Mesenteric fat pad (tissue), 1 donor: ENCODE results near the gene ADAMTSL2. TPM values are rescaled to one million over a fixed set of nuclear protein-coding genes. Genes with fewer than 3 reads are reported as not detected.

Experiments used
- DNase-seq: peaks from one replicate; pipeline ENCODE4 v3.0.0-alpha.2; 2020; ENCODE audit warnings: low spot score
- long read RNA-seq: library from polyadenylated mRNA; unstranded; transcript quantifications from one replicate; pipeline ENCODE4 v2.0.0, GENCODE V29; 2020
- total RNA-seq: library from RNA; stranded (reverse); fragmentation: NEBNext Ultra II Directional; extraction: Animal tissue kit (Norgen Biotek cat#: 25700); gene quantifications from one replicate; pipeline ENCODE4 v1.2.1, GENCODE V29; 2021
- donor health status: DM: yes; HTN: yes; CAD: no.

The ADAMTSL2 gene
- total RNA-seq: 2.5 TPM
- long read RNA-seq, partial matches to known transcripts: 5 of 8 reads
- long read RNA-seq, other reads (novel, unspliced or antisense): 3 of 8 reads

- peak; percentile 92 for DNase-seq
These were observed at the start of gene ADAMTSL2 for GRCh38 chr9:133534346-133535291. Gene ADAMTSL2 (plus strand): TSS chr9:133534704. CDS start chr9:133536713, 2,009 bp downstream.

DNA sequence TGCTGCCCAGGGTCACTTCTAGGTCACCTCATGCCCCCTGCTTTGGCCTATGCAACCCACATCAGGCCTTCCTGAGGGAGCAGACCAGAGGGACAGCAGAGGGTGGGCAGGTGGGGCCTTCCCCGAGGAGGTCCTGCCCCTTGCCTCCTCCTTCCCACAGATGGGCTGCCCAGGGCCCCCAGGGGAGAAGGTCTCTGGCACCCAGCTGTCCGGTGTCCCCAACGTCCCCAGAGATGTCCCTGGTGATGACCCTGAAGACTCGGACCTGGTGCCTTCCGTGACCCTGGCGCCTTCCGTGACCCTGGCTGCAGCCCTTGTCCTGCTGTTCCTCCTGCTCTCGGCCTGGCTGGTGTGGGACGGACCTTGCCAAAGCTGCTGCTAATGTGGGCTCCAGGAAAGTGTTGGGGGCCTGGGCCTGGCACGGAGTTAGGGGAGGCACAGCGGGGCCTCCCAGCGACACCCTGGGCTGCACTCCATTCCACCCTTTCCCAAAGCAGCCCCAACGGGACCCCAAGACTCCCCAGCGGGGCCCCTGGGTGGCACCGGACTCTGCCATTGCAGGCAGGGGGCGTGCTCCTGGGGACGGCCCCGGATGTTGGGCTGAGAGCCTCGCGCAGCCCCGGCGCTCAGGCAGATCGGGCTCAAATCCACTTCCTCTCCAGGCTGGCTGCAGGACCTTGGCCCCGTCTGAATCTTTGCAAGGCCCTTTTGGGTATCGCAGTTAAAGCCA is 48.8 kb upstream of the ADAMTSL2 start:
- no peak for DNase-seq

DNA sequence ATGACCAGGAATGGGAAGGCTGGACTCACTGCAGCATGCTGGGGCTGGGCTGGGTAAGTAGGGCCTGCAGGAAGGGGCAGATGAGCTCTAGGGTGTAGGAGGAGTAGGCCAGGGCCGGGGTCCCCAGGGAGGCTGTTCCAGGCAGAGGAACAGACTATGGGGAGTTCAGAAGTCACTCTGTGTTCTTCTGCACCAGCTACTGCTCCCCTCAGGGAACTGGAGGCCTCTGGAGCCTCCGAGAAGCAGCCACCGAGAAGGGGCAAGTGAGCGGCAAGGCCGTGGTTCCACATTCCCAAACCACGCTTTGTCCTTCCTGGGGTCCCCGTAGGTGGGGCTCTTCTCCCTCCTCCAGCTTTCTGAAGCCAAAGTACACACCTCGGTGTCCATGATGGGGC is 47.2 kb upstream of the ADAMTSL2 start:
- no peak for DNase-seq

DNA sequence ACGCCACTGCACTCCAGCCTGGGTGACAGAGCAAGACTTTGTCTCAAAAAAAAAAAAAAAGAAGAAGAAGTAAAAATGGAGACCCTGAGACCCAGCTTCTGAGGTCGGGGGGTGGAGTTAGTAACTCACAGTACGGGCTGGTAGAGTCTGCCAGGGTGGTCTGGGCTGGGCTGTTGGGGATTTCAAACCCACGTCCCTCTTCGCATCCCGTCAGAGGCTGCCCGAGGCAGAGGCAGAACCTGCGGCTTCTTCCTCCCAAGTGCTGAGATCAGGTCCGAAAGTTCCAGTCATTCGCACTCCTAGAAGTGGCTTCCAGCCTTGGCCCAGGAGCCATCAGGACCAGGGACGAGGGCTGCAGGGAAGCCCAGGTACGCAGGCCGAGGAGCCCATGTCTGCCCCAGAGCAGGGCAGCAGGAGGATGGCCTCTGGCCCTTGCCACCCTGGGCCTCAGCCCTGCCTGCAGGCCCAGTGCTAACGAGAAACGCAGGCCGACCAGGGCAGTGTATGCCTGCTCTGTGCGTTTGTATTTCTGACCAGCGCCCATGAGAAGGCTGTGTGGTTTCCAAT is 45.7 kb upstream of the ADAMTSL2 start:
- DNase-seq: no peak

DNA sequence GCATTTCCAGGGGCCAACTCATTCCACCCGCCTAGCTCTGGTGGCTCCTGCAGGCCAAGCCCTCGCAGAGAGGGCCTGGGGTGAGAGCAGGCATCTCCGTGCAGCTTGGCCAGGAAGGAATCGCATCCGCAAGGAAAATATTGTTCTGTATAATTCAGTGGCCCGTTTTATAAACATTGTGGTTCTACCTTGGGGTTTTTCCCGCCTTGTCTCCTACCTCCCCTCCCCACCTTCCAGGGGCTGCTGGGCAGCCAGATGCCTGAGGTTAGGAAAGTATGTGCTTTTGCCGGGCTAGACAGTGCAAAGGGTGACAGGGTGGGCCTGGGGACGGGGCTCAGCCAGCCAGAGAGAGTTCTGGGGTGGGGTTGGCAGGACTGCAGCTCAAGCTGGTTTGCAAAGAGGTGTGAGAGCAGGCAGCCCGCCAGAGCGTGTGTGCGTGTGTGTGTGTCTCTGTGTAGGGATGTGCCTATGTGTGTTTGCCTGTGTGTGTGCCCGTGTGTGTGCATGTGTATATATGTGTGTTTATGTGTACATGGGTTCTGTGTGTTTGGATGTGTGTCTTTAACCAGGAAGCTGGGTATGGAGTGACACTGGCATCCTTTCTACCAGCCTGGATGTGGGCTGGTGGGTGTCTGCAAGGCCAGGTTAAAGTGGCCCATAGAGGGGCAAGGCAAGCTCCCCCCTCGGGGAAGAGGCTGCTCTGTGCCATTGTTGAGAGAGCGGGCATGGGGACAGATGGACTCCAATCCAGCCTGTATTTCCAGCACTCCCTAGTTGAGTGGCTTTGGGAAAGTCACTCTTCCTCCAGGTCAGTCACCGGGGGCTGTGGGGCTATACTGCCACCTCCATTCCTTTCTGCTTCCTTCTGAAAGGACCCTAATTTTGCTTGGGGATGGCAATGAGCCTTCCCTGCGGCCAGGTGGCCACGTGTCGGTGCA is 45.0 kb upstream of the ADAMTSL2 start:
- DNase-seq: no peak

DNA sequence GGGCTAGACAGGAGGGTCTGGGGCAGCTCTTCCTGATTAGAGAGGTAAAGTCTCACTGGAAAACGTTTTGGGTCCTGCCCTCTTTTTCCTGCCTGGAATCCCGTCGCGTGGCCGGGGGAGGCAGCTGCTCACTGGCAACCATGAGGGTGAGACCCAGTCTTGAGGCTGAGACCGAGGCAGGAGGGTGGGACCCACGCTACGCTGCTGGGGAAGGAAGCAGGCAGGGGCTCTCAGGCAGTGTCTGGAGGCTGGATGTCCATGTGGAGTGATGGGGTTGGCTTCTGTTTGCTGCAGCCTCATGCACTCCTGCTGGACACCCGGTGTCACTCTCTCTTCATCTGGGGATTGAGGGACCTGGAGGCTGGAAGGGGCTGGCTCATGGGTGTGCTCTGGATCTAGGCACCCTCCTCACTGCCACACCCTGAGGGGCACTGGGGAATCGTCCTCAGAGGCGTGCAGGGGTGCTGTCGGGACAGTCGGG is 44.3 kb upstream of the ADAMTSL2 start:
- no peak for DNase-seq

DNA sequence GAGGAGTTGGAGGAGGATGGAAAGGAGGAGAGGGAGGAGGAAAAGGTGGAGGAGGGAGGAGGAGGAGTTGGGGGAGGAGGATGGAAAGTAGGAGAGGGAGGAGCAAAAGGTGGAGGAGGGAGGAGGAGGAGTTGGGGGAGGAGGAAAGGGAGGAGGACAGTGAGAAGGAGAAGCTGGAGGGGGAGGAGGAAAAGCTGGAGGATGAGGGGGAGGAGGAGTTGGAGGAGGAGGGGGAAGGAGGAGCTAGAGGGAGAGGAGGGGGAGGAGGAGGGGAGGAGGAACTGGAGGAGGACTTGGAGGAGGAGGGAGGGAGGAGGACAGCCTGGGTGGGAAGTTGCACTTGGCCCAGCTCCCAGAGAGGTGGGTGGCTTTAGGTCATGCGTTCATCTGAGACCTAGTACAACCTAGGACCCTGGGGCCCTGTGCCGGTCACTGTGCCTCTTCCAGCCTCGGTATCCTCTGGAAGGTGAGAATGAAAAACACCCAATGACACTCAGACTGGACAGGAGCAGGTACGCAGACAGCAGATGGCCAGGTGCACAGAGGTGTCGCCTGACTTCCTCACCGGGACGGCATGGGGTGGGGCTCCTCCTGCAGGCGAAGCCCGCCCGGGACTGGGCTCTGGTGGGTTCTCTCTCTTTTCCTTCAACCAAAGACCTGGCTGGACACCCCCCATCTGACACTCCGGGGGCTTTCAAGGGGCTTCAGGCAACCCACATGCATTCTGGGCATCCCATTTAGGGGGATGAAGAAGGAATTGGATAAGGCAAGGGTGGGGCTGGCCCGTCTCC is 43.4 kb upstream of the ADAMTSL2 start:
- no peak for DNase-seq

- DNase-seq: no peak
These were observed 42.9 kb upstream of the ADAMTSL2 start for GRCh38 chr9:133491656-133491925.

- DNase-seq: no peak
These were observed 42.2 kb upstream of the ADAMTSL2 start for GRCh38 chr9:133492061-133493021.

GRCh38 chr9:133493428-133493827 is 41.1 kb upstream of the ADAMTSL2 start:
- DNase-seq: no peak

- no peak for DNase-seq
These were observed 40.5 kb upstream of the ADAMTSL2 start for GRCh38 chr9:133493845-133494540.

DNA sequence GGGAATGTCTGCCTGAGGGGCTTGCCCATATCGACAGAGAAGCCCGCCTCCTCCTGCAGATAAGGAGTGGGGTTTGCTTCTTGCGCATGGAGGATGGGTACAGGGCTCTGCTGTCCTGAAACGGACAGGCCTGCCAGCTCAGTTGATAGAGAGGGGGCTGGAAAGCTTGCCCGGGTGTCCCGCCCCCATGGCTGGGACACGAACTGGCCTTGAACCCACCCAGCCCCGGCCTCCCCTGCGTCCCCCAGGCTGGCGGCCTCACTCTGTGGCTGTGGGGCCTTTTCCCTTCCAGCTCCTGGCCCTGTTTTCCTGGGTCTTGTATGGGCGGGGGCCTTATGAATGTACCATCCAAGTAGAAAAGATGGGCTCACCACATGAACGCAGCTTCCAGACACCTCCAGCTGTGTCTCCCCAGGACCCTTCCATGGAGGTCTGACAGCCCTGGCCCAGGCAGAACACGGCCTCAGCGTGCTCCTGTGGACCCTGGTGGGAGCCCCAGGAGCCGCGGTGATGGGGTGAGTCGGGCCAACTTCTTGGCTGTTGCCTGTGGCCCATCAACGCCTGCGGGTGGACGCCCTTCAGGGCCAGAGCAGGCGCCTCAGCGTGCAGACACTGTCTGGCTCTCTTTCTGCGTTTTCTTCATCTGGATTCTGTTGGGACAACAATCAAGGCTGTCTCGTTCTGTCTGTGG is 39.7 kb upstream of the ADAMTSL2 start:
- no peak for DNase-seq

DNA sequence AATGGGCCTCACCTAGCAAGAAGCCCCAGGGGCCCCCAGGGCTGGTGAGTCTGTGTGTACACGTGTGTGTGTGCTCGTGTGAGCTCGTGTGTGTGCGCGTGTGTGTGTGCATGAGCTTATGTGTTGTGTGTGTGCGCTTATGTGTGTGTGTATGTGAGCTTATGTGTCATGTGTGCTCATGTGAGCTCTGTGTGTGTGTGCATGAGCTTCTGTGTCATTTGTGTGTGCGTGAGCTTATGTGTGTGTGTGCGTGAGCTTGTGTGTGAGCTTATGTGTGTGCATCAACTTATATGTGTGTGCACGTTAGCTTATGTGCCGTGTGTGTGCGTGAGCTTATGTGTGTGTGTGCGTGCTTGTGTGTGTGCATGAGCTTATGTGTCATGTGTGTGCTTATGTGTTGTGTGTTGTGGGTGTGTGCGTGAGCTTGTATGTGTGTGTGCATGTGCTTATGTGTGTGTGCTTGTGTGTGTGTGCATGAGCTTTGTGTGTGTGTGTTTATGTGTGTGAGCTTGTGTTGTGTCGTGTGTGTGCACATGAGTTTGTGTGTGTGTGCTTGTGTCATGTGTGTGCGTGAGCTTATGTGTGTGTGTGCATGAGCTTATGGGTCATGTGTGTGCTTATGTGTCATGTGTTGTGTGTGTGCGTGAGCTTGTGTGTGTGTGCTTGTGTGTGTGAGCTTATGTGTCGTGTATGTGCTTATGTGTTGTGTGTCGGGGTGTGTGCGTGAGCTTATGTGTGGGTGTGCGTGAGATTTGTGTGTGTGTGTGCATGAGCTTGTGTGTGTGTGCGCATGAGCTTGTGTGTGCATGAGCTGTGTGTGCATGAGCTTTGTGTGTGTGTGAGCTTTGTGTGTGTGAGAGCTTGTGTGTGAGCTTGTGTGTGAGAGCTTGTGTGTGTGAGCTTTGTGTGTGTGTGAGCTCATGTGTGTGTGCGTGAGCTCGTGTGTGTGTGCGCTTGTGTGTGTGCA is 38.9 kb upstream of the ADAMTSL2 start:
- no peak for DNase-seq

DNA sequence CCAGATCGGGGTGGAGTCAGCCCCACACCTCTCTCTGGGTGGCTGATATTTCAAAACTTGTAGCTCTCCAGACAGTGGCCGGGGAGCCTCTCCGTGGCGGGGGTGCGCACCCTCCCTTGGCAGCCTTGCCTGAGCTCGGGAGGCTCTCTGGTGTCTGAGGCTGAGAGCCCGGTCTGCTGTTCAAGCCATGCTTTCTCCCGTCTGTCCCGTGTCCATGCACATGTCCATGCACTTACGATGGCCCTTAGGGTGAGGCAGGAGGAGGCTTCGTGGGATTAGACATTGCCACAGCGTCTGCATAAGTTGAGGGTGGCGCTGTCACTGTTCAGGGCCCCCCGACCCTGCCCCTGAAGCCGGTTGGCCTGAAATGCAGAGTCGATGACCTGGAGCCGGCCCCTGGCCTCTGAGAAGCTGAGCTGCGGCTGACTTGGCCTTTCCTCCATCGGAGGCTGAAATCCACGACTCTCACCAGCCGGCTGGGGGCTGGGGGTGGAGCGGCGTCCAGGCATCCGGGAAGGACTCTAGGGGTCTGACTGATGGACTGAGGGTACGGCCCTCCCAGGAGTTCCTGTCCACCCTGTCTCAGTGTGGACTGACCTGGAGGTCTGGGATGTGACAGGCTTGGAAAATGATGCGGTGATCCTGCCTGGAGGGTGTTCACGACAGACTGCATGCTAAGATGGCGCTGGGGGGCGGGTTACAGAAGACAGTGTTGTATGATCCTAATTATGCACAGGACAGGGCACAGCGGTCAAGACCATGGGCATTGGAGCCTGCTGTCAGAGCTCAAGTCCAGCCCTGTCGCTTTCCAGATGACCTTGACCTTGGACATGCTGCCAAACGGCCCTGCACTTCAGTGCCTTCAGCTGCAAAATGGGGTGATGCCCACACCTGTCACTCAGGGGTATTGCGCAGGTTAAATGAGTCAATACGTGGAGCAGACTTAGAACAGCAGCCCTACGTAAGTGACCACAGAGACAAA is 37.4 kb upstream of the ADAMTSL2 start:
- DNase-seq: no peak
